PC-9 (cell line): ENCODE data around the gene SERPING1. TPM values are rescaled to one million over a fixed set of nuclear protein-coding genes. Genes with fewer than 3 reads are reported as not detected.

ENCODE experiments used
- BruUV-seq: library from RNA; stranded (reverse); fragments of 400-500 nt; replicated peaks from 2 replicates; lab custom pipeline; 2021; lab: Mats Ljungman, UMichigan
- CTCF ChIA-PET: fragments of 300-600 bp; sonication (Branson Sonifier 250); formaldehyde crosslinking; loops from one replicate; lab custom pipeline; 2022; ENCODE audit warnings: antibody characterized with exemption; lab: Charles Lee
- POLR2A ChIA-PET: fragments of 300-600 bp; sonication (Branson Sonifier 250); formaldehyde crosslinking; loops from one replicate; lab custom pipeline; 2022; ENCODE audit warnings: antibody characterized with exemption; ENCODE audit not compliant: unreplicated experiment; lab: Charles Lee
- DNase-seq, 2 experiments: peaks; one replicate each; pipeline versions ENCODE4 v3.0.0 to v3.0.0-alpha.2; 2015 to 2022; ENCODE audit warnings: mixed read lengths in 1 of 2
- H2AFZ ChIP-seq: fragments of 200-600 bp; sonication (generic); 2 replicates; pipeline ENCODE4 v1.8.1; 2017; ENCODE audit warnings: antibody characterized with exemption
- H3F3A ChIP-seq: fragments of 200-600 bp; sonication (generic); 2 replicates; pipeline ENCODE4 v1.8.1; 2017; ENCODE audit warnings: antibody characterized with exemption, mild to moderate bottlenecking, low read depth; ENCODE audit not compliant: insufficient read depth
- H3K27ac ChIP-seq: fragments of 200-600 bp; sonication (generic); 2 replicates; pipeline ENCODE4 v1.6.1; 2016; ENCODE audit warnings: mixed run types
- H3K27me3 ChIP-seq: fragments of 200-600 bp; sonication (generic); 2 replicates; pipeline ENCODE4 v1.6.1; 2016; ENCODE audit warnings: low read depth, mixed run types; ENCODE audit not compliant: insufficient read depth
- H3K36me3 ChIP-seq: fragments of 200-600 bp; sonication (generic); 2 replicates; pipeline ENCODE4 v1.6.1; 2016; ENCODE audit warnings: low read depth, mixed run types
- H3K4me1 ChIP-seq: fragments of 200-600 bp; sonication (generic); replicated peaks from 2 replicates; pipeline ENCODE4 v1.6.1; 2016; ENCODE audit warnings: mixed run types; ENCODE audit not compliant: insufficient read depth
- H3K4me2 ChIP-seq: fragments of 200-600 bp; sonication (generic); 2 replicates; pipeline ENCODE4 v1.6.1; 2017; ENCODE audit warnings: mixed run types
- H3K4me3 ChIP-seq: fragments of 200-600 bp; sonication (generic); 2 replicates; pipeline ENCODE4 v1.6.1; 2016; ENCODE audit warnings: mixed run types
- H3K79me2 ChIP-seq: fragments of 200-600 bp; sonication (generic); 2 replicates; pipeline ENCODE4 v1.6.1; 2017; ENCODE audit warnings: low read depth, mixed run types
- H3K9me2 ChIP-seq: fragments of 200-600 bp; sonication (generic); 2 replicates; pipeline ENCODE4 v1.8.1; 2017; ENCODE audit warnings: mild to moderate bottlenecking; ENCODE audit not compliant: insufficient read depth
- H3K9me3 ChIP-seq: fragments of 200-600 bp; sonication (generic); 2 replicates; pipeline ENCODE4 v1.8.1; 2016; ENCODE audit warnings: low read depth; ENCODE audit not compliant: insufficient read depth
- H4K20me1 ChIP-seq: fragments of 200-600 bp; sonication (generic); 2 replicates; pipeline ENCODE4 v1.8.1; 2017; ENCODE audit not compliant: insufficient read depth
- CTCF ChIP-seq: fragments of 200-600 bp; sonication (generic); conservative IDR thresholded peaks from 2 replicates; pipeline ENCODE4 v1.6.1; 2017; ENCODE audit warnings: mixed run types, antibody characterized with exemption, mild to moderate bottlenecking, moderate library complexity
- EZH2 ChIP-seq: fragments of 200-600 bp; sonication (generic); IDR thresholded peaks from 2 replicates; pipeline ENCODE4 v1.8.0; 2017; ENCODE audit warnings: antibody characterized with exemption, low read depth
- intact Hi-C: fragments of 100-400 bp; cut with micrococcal nuclease; formaldehyde crosslinking; loops from one replicate; pipeline ENCODE4 v1.10.0; 2022; ENCODE audit not compliant: unreplicated experiment
- total RNA-seq: library from RNA; stranded (reverse); gene quantifications from 2 replicates; pipeline ENCODE4 v1.2.3, GENCODE V29; 2021

SERPING1 gene
- total RNA-seq, 1 experiment from 2014 or later, result 3.1 TPM

- Histone ChIP-seq H3F3A (no peaks in the 10 kb centered on the region), H2AFZ (no peak overlapping the region), H3K4me1 (peaks cover 6% of the 10 kb centered on the region), H3K36me3 (no peaks in the 10 kb centered on the region), H3K4me2 (no peak overlapping the region), H3K4me3 (no peak overlapping the region), H3K9me3 (no peaks in the 10 kb centered on the region), H3K27me3 (no peaks in the 10 kb centered on the region), H3K9me2 (no peaks in the 10 kb centered on the region), H4K20me1 (no peaks in the 10 kb centered on the region), H3K27ac (no peak overlapping the region), H3K79me2 (no peaks in the 10 kb centered on the region)
- ChIA-PET POLR2A (no interaction called here), CTCF (no interaction called here)
- no peak for TF ChIP-seq EZH2
- no peak for TF ChIP-seq CTCF
- no TSS peak for BruUV-seq
- DNase-seq, result no peak
- intact Hi-C loops, result no loop called here
Measured at GRCh38 chr11:57574061-57574460, 23.4 kb upstream of the SERPING1 start.

GRCh38 chr11:57584341-57584740 is 13.1 kb upstream of the SERPING1 start:
- no TSS peak for BruUV-seq
- no peaks in the 10 kb centered on the region for H3K9me3 ChIP-seq
- intact Hi-C loops, result no loop called here
- POLR2A ChIA-PET, result interaction anchor here (0.6 kb wide), 1 partner anchor 60 kb away, joined by 11 read pairs; no protein-coding TSS in a partner anchor
- H4K20me1 ChIP-seq, result no peaks in the 10 kb centered on the region
- H2AFZ ChIP-seq, result no peak overlapping the region
- DNase-seq, result no peak
- H3K79me2 ChIP-seq, result no peaks in the 10 kb centered on the region
- no peak overlapping the region for H3K4me2 ChIP-seq
- H3K36me3 ChIP-seq, result no peaks in the 10 kb centered on the region
- no peaks in the 10 kb centered on the region for H3F3A ChIP-seq
- no peaks in the 10 kb centered on the region for H3K27me3 ChIP-seq
- H3K4me3 ChIP-seq, result no peak overlapping the region
- no peaks in the 10 kb centered on the region for H3K4me1 ChIP-seq
- no peaks in the 10 kb centered on the region for H3K9me2 ChIP-seq
- no peak for TF ChIP-seq CTCF
- no peak for TF ChIP-seq EZH2
- CTCF ChIA-PET, result no interaction called here
- no peak overlapping the region for H3K27ac ChIP-seq

GRCh38 chr11:57585301-57585700 is 12.2 kb upstream of the SERPING1 start:
- H3K36me3 ChIP-seq, result no peaks in the 10 kb centered on the region
- POLR2A ChIA-PET, result no interaction called here
- no peak for DNase-seq
- no peak overlapping the region for H3K27ac ChIP-seq
- H3K4me2 ChIP-seq, result no peak overlapping the region
- no TSS peak for BruUV-seq
- no peaks in the 10 kb centered on the region for H3K27me3 ChIP-seq
- no peak overlapping the region for H3K4me3 ChIP-seq
- H3K9me2 ChIP-seq, result no peaks in the 10 kb centered on the region
- H3K9me3 ChIP-seq, result no peaks in the 10 kb centered on the region
- no peaks in the 10 kb centered on the region for H3K79me2 ChIP-seq
- CTCF ChIA-PET, result no interaction called here
- no peaks in the 10 kb centered on the region for H4K20me1 ChIP-seq
- no peaks in the 10 kb centered on the region for H3F3A ChIP-seq
- TF ChIP-seq EZH2 (no peak), CTCF (no peak)
- intact Hi-C loops, result no loop called here
- H3K4me1 ChIP-seq, result no peaks in the 10 kb centered on the region
- no peak overlapping the region for H2AFZ ChIP-seq
